ENCODE measurements around the gene ARMC8.
A peak's percentile ranks its signal among the peaks of the same experiment; 100 is the strongest.

The ARMC8 gene

GRCh38 chr3:138241676-138242075 lies 54.6 kb downstream of the ARMC8 start:
- FAIRE-seq, result no peak

GRCh38 chr3:138242466-138242865 lies 55.4 kb downstream of the ARMC8 start:
- no peak for FAIRE-seq
- no peak for DNase-seq (ENCODE audit: insufficient read length, low spot score)

More at GRCh38 chr3:138241676-138242075, 54.6 kb downstream of the ARMC8 start:
- DNase-seq (ENCODE audit: insufficient read length, low spot score), result no peak

- DNase-seq (ENCODE audit: insufficient read length, low spot score) (no peak), FAIRE-seq (peak; percentile 51)
Measured at GRCh38 chr3:138245026-138245425, 57.9 kb downstream of the ARMC8 start.

- no peak for FAIRE-seq
Measured at GRCh38 chr3:138249636-138250035, 62.5 kb downstream of the ARMC8 start.

GRCh38 chr3:138253609-138254008 lies 66.5 kb downstream of the ARMC8 start:
- DNase-seq (ENCODE audit: insufficient read length, low spot score), result no peak
- FAIRE-seq, result no peak

More at GRCh38 chr3:138249636-138250035, 62.5 kb downstream of the ARMC8 start:
- no peak for DNase-seq (ENCODE audit: insufficient read length, low spot score)

- DNase-seq (ENCODE audit: insufficient read length, low spot score) (no peak), FAIRE-seq (no peak)
Measured at GRCh38 chr3:138254216-138254615, 67.1 kb downstream of the ARMC8 start.

GRCh38 chr3:138256022-138256421 lies 68.9 kb downstream of the ARMC8 start:
- no peak for FAIRE-seq
- DNase-seq (ENCODE audit: insufficient read length, low spot score), result no peak

- DNase-seq (ENCODE audit: insufficient read length, low spot score) (no peak), FAIRE-seq (no peak)
Measured at GRCh38 chr3:138257986-138258385, 70.9 kb downstream of the ARMC8 start.

- DNase-seq (ENCODE audit: insufficient read length, low spot score) (no peak), FAIRE-seq (no peak)
Measured at GRCh38 chr3:138259126-138259525, 72.0 kb downstream of the ARMC8 start.

- DNase-seq (ENCODE audit: insufficient read length, low spot score), result no peak
- no peak for FAIRE-seq
Measured at GRCh38 chr3:138260611-138261010, 73.5 kb downstream of the ARMC8 start.

- DNase-seq (ENCODE audit: insufficient read length, low spot score) (no peak), FAIRE-seq (no peak)
Measured at GRCh38 chr3:138263104-138263503, 76.0 kb downstream of the ARMC8 start.

GRCh38 chr3:138265745-138266144 lies 78.6 kb downstream of the ARMC8 start:
- no peak for DNase-seq (ENCODE audit: insufficient read length, low spot score)
- FAIRE-seq, result no peak

- FAIRE-seq, result no peak
- DNase-seq (ENCODE audit: insufficient read length, low spot score), result no peak
Measured at GRCh38 chr3:138267083-138267482, 80.0 kb downstream of the ARMC8 start.

GRCh38 chr3:138270245-138270644 lies 83.1 kb downstream of the ARMC8 start:
- no peak for FAIRE-seq

GRCh38 chr3:138271189-138271794 lies 84.2 kb downstream of the ARMC8 start:
- no peak for DNase-seq (ENCODE audit: insufficient read length, low spot score)
- no peak for FAIRE-seq

More at GRCh38 chr3:138270245-138270644, 83.1 kb downstream of the ARMC8 start:
- no peak for DNase-seq (ENCODE audit: insufficient read length, low spot score)

- DNase-seq (ENCODE audit: insufficient read length, low spot score) (no peak), FAIRE-seq (no peak)
Measured at GRCh38 chr3:138281561-138281960, 94.5 kb downstream of the ARMC8 start.

GRCh38 chr3:138282836-138283235 lies 95.7 kb downstream of the ARMC8 start:
- FAIRE-seq, result no peak
- no peak for DNase-seq (ENCODE audit: insufficient read length, low spot score)

- no peak for DNase-seq (ENCODE audit: insufficient read length, low spot score)
- no peak for FAIRE-seq
Measured at GRCh38 chr3:138284079-138284478, 97.0 kb downstream of the ARMC8 start.

GRCh38 chr3:138284957-138285477 lies 97.9 kb downstream of the ARMC8 start:
- FAIRE-seq, result no peak
- DNase-seq (ENCODE audit: insufficient read length, low spot score), result no peak

GRCh38 chr3:138289260-138289659 lies 102.2 kb downstream of the ARMC8 start:
- DNase-seq (ENCODE audit: insufficient read length, low spot score) (no peak), FAIRE-seq (no peak)

GRCh38 chr3:138289701-138290100 lies 102.6 kb downstream of the ARMC8 start:
- no peak for DNase-seq (ENCODE audit: insufficient read length, low spot score)
- FAIRE-seq, result no peak

- DNase-seq (ENCODE audit: insufficient read length, low spot score) (no peak), FAIRE-seq (no peak)
Measured at GRCh38 chr3:138296639-138297038, 109.5 kb downstream of the ARMC8 start.
